ENCODE results near the gene BCAS1.

The BCAS1 gene

DNA sequence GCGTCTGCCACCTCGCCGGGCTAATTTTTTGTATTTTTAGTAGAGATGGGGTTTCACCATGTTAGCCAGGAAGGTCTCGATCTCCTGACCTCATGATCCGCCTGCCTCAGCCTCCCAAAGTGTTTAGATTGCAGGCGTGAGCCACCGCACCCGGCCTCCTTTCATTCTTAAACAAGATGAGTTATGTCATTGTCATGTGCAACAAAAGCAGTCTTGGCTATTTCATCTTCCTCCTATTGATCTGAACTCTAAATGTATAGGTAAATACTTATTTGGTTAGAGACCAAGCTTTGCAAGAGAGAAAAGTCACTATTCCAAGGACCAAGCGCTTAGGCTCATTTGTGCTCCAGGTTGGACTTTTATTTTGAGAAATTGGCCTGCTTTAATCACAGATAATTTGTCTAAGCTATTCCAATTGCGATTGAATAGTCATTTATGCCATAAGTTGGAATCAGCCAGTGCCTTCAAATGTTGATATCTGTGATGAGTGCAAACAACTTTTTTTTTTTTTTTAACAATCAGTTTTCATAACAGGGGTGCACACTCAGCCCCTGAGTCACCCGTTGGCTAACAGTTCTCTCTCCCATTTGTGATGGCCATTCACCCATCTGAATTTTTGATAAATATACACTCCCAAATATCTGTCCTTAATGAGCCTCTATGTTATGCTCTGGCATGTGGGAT lies 167.3 kb downstream of the BCAS1 start:
- DNase-seq (ENCODE audit: low read depth) = no peak
- H3K4me3 ChIP-seq (ENCODE audit: low read length) = no peak overlapping the region
- TF ChIP-seq CTCF (IDR thresholded peaks at IDR 0.05; ENCODE audit: insufficient read depth, low read depth, low read length, missing control alignments) = no peak

DNA sequence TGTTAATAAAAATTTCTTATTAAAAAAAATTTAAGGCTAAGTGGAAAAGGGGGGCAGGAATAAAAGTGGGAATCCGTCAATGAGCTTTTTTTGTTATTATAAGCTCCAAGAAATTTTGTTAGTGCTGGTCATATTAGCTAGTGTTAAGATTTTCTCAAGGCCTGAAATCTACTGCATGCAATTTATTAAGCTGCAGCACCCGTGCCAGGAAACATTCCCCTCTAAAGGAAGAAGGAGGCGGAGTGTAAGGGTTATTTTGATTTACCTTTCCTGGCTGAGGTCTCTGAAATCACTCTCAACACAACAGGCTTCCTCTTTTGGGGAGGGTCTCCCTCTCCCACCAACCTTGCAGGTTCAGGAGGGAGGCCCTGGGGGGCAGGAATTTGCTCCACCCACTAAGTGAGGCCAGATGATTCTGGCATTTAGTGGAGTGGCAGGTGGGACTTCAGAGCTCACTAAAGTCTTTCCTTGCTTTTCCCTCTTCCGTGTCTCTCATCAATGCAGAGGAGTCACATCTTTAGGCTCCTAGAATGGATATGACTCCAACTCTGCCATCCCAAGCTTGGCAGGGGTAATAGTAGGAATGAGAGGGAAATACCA lies 168.8 kb downstream of the BCAS1 start:
- no peak for TF ChIP-seq CTCF (IDR thresholded peaks at IDR 0.05; ENCODE audit: insufficient read depth, low read depth, low read length, missing control alignments)
- H3K4me3 ChIP-seq (ENCODE audit: low read length) = no peak overlapping the region
- DNase-seq (ENCODE audit: low read depth) = no peak

DNA sequence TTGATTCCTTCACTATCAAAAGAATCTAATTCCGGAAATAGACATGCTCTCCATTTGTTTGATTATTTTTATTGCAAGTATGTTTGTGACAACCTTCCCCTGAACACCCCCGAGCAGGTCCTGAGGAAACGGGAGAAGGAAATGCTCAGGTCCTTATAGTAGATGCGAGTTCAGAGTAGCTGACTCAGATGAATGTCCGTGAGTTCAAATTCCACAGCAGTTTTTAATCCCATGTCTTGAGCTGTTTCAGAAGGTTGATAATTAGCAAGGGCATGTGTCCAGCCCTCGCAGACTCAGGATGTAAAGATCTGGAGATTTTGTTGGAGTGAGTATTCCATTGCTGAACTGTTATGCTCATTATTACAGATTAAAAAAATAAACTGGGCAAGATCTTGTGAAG lies 169.3 kb downstream of the BCAS1 start:
- TF ChIP-seq CTCF (IDR thresholded peaks at IDR 0.05; ENCODE audit: insufficient read depth, low read depth, low read length, missing control alignments) = no peak
- H3K4me3 ChIP-seq (ENCODE audit: low read length) = no peak overlapping the region
- DNase-seq (ENCODE audit: low read depth) = peak; percentile 58

- no peak overlapping the region for H3K4me3 ChIP-seq (ENCODE audit: low read length)
- no peak for TF ChIP-seq CTCF (IDR thresholded peaks at IDR 0.05; ENCODE audit: insufficient read depth, low read depth, low read length, missing control alignments)
- peak; percentile 95 for DNase-seq (ENCODE audit: low read depth)
Measured at GRCh38 chr20:53900380-53900999, 169.9 kb downstream of the BCAS1 start.

GRCh38 chr20:53899351-53900167 lies 170.8 kb downstream of the BCAS1 start:
- DNase-seq (ENCODE audit: low read depth) = peak; percentile 88
- H3K4me3 ChIP-seq (ENCODE audit: low read length) = no peak overlapping the region
- no peak for TF ChIP-seq CTCF (IDR thresholded peaks at IDR 0.05; ENCODE audit: insufficient read depth, low read depth, low read length, missing control alignments)

- TF ChIP-seq CTCF (IDR thresholded peaks at IDR 0.05; ENCODE audit: insufficient read depth, low read depth, low read length, missing control alignments) = no peak
- DNase-seq (ENCODE audit: low read depth) = no peak
- H3K4me3 ChIP-seq (ENCODE audit: low read length) = no peak overlapping the region
Measured at GRCh38 chr20:53898556-53898931, 171.8 kb downstream of the BCAS1 start.
